B cell (primary cell): ENCODE data around the gene G6PC3.

ENCODE experiments used
- CTCF ChIP-seq: fragments of 200-600 bp; IDR thresholded peaks from one replicate; pipeline ENCODE4 v1.8.0; 2022; ENCODE audit warnings: antibody characterized with exemption, mild to moderate bottlenecking
- EZH2 ChIP-seq: IDR thresholded peaks from 2 replicates; pipeline ENCODE4 v1.6.1; 2012; ENCODE audit warnings: borderline replicate concordance, low read depth, mild to moderate bottlenecking, moderate library complexity, low read length; ENCODE audit not compliant: insufficient read depth, poor library complexity, severe bottlenecking

GRCh38 chr17:44033861-44034408 is 36.6 kb upstream of the G6PC3 start:
- no peak for TF ChIP-seq CTCF
- TF ChIP-seq EZH2 = no peak
